NCI-H2227 (cell line): ENCODE measurements around the gene XIST.
"Not testable (repeated sequence)": the region's sequence is repeated elsewhere in the genome, so short reads cannot be mapped to it uniquely, and the experiment has no call there.

Experiments
- DNase-seq: peaks from one replicate; lab custom pipeline; 2025; ENCODE audit not compliant: unreplicated experiment; lab: John Stamatoyannopoulos, UW

XIST gene

DNA sequence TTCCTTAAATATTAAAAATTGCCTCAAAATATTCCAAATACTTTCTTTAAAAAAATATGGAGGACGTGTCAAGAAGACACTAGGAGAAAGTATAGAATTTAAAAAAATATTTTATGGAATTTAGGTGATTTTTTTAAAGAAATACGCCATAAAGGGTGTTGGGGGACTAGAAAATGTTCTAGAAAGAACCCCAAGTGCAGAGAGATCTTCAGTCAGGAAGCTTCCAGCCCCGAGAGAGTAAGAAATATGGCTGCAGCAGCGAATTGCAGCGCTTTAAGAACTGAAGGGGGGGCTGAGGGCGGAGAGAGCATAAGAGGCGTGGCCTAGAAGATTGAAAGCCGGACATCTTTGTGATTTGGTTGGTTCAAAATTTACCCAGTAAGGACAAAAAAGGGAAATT is at the start of gene XIST:
TSS of gene XIST (minus strand) at position 248 of the 400 bp plus-strand sequence.
- DNase-seq = peak; percentile 92

DNA sequence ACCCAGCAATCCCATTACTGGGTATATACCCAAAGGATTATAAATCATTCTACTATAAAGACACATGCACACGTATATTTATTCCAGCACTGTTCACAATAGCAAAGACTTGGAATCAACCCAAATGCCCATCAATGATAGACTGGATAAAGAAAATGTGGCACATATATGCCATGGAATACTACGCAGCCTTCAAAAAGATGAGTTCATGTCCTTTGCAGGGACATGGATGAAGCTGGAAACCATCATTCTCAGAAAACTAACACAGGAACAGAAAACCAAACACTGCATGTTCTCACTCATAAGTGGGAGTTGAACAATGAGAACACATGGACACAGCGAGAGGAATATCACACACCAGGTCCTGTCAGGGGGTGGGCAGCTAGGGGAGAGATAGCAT is 45.8 kb upstream of the XIST start:
- not testable (repeated sequence) for DNase-seq

DNA sequence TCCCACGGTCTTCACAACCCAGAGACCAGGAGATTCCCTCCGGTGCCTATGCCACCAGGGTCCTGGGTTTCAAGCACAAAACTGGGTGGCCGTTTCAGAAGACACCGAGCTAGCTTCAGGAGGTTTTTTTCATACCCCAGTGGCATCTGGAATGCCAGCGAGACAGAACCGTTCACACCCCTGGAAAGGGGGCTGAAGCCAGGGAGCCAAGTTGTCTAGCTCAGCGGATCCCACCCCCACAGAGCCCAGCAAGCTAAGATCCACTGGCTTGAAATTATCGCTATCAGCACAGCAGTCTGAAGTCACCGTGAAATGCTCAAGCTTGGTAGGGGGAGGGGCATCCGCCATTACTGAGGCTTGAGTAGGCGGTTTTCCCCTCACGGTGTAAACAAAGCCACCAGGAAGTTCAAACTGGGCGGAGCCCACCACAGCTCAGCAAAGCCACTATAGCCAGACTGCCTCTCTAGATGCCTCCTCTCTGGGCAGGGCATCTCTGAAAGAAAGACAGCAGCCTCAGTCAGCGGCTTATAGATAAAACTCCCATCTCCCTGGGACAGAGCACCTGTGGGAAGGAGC is 40.1 kb upstream of the XIST start:
- peak; percentile 40 for DNase-seq

DNA sequence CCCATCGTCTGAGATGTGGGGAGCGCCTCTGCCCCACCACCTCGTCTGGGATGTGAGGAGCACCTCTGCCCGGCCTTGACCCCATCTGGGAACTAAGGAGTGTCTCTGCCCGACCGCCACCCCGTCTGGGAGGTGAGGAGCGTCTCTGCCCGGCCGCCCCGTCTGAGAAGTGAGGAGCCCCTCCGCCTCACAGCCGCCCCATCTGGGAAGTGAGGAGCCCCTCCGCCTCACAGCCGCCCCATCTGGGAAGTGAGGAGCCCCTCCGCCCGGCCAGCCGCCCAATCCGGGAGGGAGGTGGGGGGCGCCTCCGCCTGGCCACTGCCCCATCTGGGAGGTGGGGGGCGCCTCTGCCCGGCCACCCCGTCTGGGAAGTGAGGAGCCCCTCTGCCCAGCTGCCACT is 29.7 kb upstream of the XIST start:
- not testable (repeated sequence) for DNase-seq

DNA sequence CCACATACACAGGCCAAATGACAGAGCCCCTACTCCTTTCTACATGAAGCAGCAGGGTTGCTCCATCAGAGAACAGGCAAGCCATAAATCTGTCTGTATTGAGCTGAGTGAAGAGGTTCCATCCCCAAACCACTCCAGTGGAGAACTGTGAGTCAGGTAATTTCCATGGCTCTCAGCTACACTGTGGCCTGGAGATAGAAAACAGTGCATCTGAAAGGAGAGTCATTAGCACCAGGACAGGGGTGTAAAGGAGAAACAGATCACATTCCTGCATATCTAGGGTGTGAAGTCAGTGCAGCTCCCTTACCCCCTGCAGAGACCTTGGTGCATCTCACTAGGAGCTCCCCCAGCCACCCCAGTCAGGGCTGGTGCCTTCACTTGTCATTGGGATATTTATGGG is 25.2 kb upstream of the XIST start:
- DNase-seq = no peak

DNA sequence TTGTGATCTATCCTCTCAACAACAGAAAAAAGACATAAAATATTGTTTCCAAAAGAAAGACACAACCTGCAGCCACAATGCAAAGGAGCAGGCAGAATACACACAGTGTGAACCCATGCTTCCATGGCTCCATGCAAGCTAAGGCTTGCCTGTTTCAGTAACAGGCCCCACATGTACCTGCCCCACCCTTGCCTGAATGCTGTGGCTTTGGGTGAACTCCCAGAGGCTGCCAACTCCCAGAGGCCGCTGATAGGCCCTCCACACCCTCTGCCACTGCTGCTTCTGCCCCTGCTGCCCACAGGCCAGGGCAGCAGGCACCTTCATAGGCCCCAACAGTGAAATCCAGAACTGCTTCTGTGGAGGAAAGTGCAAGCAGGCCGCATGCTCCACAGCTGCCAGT is 24.4 kb upstream of the XIST start:
- DNase-seq = no peak

DNA sequence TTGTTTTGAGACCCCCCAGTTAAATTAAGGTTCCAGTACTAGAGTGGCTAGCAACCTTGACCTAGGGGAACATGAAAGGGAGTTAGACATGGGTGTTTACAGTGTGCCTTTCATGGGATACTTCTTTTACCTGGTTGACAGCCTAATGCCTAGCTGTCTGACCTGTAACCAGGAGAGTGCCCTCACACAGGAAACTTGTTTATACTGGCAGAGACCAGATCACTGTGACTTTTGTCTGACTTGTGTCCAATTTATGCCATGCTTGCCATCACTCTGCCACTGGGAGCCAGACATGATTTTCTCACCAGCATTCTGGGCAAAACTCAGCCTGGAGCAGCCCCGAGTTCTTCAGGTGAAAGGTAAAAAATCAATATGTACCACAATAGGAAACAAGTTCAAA is 16.4 kb upstream of the XIST start:
- DNase-seq = no peak

DNA sequence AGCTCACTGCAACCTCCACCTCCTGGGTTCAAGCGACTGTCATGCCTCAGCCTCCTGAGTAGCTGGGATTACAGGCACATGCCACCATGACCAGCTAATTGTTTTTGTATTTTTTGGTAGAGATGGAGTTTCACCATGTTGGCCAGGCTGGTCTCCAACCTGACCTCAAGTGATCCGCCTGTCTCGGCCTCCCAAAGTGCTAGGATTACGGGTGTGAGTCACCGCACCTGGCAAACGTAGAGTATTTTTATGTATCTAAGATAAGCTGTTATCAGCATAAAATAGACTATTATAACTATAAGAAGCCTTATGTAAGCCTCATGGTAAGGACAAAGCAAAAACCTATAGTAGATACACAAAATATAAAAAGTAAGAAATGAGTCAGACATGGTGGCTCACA is 14.6 kb upstream of the XIST start:
- DNase-seq = no peak

DNA sequence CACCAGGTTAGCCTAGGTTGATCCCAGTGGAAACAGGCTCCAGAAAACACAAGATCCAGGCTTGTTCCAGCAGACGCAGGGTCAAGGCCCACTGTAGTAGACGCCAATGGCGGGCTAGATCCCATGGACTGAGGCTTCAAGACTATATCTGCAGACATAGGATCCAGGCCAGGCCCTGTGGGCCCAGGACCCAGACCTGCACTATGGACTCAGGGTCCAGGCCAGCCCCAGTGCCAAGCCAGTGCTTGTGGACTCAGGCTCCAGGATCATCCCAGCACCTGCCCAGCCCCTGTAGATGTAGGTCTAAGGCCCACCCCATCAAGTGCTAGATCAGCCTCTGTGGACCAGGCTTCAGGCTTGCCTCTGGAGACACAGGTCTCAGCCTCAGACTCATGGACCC is 11.3 kb upstream of the XIST start:
- no peak for DNase-seq

DNA sequence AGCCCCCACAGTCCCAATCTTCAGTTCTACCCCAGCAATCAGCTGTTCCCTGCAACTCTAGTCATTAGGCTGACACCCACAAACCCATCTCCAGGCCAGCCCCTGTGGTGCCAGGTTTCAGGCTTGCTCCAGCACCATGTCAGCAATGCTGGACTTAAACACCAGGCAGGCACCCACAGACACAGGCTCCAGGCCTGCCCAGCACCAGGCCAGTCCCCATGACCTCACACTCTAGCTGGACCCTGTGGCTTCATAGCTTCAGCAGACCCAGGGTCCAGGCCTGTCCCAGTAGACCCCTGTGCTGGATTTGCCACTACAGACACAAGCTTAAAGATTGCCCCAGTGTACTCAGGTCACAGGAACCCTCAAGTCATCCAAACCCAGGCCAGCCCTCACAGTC is 10.8 kb upstream of the XIST start:
- DNase-seq = no peak

DNA sequence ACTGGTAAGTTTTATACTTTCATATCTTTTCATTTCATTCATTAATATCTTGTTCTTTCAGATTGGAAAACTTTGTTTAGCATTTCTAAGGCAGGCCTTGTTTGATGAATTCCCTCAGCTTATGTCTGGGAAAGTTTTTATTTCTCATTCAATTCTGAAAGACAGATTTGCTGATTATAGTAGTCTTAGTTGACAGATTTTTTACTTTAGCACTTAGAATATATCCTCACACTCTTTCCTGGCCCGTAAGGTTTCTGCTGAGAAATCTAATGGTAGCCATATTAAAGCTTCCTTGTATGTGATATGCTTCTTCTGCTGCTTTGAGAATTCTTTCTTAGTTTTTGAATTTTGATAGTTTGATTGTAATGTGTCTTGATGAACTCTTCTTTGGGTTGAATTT is 7.1 kb upstream of the XIST start:
- no peak for DNase-seq

DNA sequence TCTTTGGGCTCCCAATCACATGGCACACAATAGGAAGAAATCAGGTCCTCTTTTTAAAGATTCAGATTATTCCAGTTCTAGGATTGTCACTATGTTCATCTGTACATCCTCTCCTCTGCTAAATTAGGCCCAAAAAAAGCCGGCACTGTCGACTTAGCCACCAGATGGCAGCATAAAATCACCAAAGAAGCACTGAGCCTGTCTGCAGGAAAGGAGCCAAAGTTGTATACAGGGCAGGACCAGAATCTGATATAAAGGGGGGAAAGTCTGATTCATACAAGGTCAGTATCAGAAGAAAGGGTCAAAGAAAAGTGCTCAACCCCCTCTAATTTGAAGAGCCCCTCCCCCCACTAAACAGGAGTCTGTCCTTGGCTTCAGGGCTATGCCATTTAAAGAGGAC is 3.0 kb upstream of the XIST start:
- peak; percentile 83 for DNase-seq

DNA sequence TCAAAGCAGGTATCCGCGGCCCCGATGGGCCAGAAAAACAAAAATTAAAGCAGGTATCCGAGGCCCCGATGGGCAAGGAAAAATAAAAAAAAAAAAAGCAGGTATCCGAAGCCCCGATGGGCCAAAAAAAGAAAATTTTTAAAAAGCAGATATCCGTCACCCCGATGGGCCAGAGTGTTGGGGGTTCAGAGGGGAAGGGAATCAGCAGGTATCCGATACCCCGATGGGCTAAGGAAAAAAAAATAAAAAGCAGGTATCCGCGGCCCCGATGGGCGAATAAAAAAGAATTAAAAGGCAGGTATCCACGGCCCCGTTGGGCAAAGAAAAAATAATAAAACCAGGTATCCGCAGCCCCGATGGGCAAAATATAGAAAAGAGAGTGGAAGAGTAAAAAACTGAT is 492 bp downstream of the XIST start:
- DNase-seq = no peak

DNA sequence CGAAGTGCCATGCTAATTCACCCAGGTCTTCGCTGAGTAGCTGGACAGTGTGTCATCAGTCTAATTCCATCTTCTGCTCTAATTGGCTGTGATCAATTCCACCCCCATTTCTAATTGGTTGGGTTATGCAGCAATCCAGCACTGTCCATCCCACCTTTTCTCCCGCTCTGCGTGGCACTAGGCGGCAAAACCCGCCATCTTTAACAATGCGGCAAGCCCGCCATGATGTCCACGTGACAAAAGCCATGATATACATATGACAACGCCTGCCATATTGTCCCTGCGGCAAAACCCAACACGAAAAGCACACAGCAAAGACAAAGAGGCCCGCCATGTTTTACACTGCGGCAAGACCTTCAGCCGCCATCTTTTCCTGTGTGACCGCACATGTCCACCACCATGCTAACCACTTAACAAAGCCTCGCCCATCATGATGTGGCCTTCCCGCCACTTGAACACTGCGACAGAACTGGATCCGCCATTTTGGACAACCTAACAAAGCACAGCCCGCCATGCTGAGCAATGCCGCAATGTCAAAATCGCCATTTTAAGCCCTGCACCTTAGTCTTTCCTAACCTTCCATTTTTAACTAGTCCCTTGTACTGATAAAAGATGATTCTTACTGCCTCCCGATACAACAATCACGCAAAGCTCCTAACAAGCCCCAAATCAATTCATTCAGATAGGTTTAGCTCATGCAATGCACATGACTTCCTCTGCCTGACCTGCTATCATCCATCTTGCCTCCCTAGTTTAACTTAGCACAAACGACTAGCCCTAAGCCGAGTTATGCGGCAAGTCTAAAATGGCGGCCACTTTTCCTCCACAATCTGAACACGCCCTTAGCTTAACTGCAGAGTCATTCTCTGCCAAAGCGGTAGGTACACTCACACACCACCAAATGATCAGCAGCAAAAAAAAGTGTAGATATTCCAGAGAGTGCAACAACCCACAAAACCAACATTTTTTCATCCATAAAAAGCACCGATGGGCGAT is 1.2 kb downstream of the XIST start:
- peak; percentile 97 for DNase-seq

DNA sequence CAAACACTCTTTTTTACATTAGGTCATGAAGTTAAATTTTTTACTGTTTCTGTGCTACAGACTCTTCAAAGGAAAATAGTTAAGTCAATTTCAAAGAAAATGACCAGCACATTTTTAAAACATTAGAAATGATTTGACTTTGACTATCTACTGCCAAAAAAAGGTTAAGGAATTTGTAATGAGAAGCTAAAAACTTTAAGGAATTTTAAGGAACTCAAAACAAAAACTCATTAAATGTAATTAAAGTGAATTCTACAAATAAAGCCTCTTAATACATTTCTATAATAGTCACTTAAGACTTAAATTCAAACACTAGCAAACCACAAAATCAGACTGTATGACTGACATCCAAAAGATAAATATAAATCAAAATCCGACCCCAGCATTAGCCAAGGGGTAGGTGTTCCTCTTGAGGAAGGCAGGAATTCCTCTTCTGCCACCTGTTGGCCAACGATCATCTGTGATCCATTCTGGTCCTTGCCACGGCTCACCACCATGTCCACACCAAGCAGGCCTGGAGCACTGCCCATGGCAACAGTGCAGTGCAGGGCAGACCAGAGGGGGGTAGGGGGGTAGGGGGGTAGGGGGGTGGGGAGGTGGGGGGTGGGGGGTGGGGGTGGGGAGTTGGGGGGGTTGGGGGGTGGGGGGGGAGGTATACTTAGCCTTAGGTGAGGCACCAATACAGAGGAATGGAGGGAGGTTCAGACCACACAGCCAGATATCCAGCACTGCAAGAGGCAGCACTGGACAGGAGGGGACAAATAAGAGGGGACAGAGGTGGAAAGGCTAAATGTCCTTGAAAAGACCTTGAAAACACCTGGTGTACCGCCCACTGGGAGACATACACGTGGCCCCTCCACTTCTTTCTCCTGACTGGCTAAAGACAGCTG is 2.1 kb downstream of the XIST start:
- peak; percentile 42 for DNase-seq

DNA sequence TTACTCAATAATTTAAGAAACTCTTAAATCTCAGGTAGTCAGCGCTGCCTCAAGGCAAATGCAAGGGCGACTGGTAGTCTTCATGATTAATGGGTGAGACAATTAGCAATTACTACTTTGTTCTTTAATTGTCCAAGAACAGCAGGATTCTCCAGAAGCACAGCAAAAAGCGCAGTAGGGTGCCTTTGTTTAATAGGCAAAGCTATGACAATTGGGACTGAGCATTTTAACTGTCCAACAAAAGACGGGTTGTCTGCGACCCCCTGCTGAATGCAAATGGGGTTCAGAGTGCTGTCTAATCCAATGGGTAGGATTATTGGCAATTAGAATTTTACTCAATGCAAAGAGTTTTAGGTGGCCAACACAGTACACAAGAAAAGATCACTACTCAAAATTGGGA is 3.4 kb downstream of the XIST start:
- DNase-seq = no peak

DNA sequence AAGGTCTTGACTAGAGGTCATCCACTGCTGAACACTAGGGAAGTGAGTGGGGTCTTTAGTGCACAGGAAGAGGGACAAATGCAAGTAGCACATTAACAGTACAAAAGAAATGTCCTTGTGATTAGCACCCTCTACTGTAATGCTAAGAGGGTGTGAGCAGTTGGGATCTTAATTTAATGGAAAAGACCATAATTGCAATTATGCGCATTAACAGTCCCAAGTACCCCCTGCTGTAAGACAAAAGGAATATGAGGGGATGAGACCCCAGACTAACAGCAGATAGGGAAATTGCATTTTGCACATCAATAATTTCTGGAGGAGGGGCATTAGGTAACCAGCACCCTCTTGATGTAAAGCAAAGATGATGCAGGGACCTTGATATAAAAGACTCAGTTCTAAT is 4.5 kb downstream of the XIST start:
- DNase-seq = no peak

DNA sequence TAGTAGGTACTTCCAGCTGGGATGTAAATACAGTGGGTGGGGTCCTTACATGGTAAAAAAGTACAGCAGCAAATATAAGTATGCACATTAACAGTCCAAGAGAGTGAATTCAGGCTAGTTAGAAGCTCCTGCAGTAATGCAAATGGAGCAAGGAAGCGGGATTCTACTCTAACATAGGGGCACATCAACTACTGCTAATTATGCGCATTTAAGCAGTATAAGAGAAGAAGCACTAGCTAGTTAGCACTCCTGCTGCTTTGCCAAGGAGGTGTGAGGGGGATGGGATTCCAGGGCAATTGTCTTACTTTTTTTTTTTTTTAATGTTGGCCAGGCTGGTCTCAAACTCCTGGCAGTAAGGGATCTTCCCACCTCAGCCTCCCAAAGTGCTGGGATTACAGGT is 5.4 kb downstream of the XIST start:
- DNase-seq = no peak

DNA sequence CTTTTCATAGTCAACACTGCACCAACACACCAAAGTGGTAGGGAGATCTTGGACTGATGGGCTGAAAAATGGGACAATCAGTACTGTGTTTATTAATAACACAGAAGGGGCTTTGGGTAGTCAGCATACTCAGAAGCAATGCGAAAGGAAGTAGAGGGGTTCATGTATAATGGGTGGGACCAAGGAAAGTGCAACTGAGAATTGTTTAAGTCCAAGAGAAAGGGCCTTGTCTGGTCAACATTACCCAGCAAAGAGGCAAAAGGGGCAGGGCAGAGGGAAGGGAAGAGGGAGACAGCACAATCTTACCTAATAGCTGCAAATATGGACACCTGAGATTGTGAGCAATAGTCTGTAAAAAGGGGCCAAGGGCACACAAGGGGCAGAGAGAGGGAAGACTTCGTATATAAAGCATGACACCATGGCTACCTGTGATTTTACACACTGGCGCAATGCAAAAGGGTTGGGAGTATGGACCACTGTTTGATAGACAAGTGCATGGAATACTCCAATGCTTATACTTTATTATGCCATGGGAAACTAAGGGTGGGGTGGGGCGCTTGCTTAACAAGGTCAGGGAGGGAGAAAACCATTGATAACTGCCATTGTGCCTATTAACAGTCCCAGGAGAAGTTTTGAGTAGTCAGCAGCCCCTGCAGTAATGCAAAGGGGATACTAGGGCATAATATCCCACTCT is 9.8 kb downstream of the XIST start:
- DNase-seq = no peak

DNA sequence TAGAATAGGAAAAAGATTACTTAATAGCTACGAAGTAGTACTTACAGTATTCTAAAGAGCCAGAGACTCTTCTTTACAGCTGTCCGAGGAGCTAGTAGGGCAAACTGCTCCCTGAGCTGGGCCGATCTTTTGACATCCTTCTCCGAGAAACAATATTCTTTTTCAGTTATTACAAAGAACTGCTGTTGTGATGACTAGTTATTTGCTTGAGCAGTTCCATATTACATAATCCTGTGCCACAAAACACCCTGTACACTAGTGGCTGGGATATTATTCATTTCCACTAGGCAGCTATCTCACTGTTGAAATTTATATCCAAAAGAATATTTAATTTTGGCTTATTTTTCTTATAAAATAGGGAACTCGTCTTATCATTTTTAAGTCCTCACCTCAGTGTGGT is 11.2 kb downstream of the XIST start:
- DNase-seq = no peak
